ENCODE data around the gene TAF11L6. TPM values are rescaled to one million over a fixed set of nuclear protein-coding genes. Genes with fewer than 3 reads are reported as not detected.
A peak's percentile ranks its signal among the peaks of the same experiment; 100 is the strongest.
"Not testable (repeated sequence)": the region's sequence is repeated elsewhere in the genome, so short reads cannot be mapped to it uniquely, and the experiment has no call there.

Gene TAF11L6
- not detected for polyA plus RNA-seq (ENCODE audit: insufficient read length in 10 of 10)
- long read RNA-seq, donor 1: 0 reads
- long read RNA-seq, donor 2: 0 reads
- long read RNA-seq, donor 3: 0 reads
- long read RNA-seq, donor 4: 0 reads
- long read RNA-seq, donor 5: 0 reads
- long read RNA-seq, donor 6: 0 reads
- long read RNA-seq, donor 7: 0 reads
- long read RNA-seq, donor 8: 0 reads
- long read RNA-seq, donor 9: 0 reads

- DNase-seq: not testable (repeated sequence)
These were observed at the start of gene TAF11L6 for GRCh38 chr5:17528369-17528768. Gene TAF11L6, plus strand, starts transcription at chr5:17528669.

GRCh38 chr5:17481378-17481777 is 47.1 kb upstream of the TAF11L6 start:
- no peak for DNase-seq

DNA sequence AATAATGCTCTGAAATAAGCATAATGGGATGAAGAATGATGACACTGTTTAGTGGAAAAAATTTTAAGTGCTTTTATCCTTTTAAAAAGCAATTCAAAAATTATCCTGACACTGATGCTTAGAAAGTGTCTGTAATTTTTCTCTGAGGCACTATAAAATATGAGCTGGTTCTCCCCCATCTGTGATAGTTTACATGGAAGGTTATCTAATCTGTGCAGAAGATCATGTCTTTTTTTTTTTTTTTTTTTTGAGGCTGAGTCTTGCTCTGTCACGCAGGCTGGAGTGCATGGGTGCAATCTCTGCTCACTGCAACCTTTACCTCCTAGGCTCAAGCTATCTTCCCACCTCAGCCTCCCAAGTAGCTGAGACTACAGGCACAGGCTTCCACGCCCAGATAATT is 45.7 kb upstream of the TAF11L6 start:
- DNase-seq: no peak

DNA sequence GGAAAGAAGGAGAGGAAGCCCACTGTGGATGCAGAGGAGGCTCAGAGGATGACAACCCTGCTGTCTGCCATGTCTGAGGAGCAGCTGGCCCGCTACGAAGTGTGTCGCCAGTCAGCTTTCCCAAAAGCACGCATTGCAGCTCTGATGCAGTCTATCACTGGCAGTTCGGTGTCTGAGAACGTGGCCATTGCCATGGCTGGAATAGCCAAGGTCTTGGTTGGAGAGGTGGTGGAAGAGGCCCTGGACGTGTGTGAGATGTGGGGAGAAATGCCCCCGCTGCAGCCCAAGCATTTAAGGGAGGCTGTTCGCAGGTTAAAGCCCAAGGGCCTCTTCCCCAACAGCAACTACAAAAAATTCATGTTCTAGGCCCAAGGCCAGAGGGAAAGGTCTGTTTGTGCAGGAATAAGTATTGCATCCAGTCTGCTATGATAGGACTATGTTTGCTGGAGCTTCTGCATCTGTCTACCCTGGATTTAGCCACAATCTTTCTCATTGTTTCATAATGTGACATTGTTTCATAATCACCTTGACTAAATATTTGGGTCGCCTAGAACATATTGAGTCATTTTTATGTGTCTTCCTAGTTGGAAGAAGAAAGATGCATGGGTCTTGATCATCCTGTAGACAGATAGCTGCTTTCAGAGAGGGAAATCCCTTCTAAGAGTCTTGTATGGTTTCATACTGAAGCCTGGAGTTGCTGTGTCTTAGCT is 41.9 kb upstream of the TAF11L6 start:
- DNase-seq: not testable (repeated sequence)

DNA sequence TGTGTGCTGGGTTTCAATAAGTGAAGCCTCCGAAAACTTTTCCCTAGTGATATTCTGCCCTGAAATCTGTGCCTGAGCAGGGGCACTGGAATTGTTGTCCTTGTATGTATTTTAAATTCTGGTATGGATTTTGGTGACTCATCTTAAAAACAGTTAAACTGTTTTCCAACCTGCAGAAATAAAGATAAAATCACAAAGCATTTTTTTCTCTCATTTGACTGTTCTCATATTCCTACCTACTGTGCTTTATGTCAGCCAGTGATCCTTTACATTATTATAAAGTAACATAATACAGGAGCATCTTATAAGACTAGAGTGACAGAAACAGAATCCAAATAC is 41.3 kb upstream of the TAF11L6 start:
- DNase-seq: no peak

GRCh38 chr5:17491257-17491656 is 37.2 kb upstream of the TAF11L6 start:
- DNase-seq: not testable (repeated sequence)

- DNase-seq: no peak
These were observed 35.7 kb upstream of the TAF11L6 start for GRCh38 chr5:17492770-17493169.

GRCh38 chr5:17497446-17497845 is 31.0 kb upstream of the TAF11L6 start:
- no peak for DNase-seq

GRCh38 chr5:17497931-17498330 is 30.5 kb upstream of the TAF11L6 start, which contains the start of gene TAF11L2:
Gene TAF11L2, plus strand, starts transcription at chr5:17498231.
- DNase-seq: not testable (repeated sequence)

GRCh38 chr5:17511775-17512325 is 16.6 kb upstream of the TAF11L6 start:
- no peak for DNase-seq

- not testable (repeated sequence) for DNase-seq
These were observed 10.9 kb upstream of the TAF11L6 start for GRCh38 chr5:17517526-17517925.

DNA sequence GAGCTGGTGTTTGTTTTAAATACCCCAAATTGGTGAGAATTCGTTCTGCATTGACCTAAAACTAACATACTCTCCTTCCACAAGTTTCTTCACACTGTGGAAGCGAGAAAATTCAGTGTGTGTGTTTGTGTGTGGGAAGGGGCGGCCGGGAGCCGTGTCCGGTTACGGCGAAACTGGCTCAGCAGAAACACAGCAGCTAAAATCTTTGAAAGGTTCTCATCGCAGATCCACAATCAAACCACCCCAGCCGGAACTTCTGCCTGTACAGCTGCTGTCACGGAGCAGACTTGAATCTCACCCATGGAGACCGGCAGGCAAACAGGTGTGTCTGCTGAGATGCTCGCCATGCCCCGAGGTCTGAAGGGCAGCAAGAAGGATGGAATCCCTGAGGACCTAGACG is 10.4 kb upstream of the TAF11L6 start, which contains the start of gene TAF11L3:
Gene TAF11L3, plus strand, starts transcription at position 301 of the 400 bp plus-strand sequence.
- not testable (repeated sequence) for DNase-seq

DNA sequence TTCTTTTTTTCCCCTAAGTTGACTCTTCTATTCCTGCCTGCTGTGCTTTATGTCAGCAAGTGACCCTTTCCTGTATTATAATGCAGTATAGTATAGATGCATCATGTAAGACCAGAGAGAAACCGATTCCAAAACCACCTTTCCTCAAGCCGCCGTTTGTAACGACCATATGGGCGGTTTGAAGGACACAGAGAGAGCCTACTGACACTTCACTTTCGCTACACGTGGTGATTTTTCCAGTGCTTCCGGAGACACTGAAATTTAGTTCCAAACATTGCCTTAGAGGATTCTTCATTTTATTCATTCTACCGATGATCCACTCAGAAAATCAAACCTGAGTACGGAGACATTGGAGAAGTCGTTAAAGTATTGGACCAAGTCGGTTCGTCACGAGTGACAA is 9.0 kb upstream of the TAF11L6 start:
- not testable (repeated sequence) for DNase-seq

GRCh38 chr5:17521501-17521900 is 7.0 kb upstream of the TAF11L6 start, which contains the start of gene TAF11L4:
Gene TAF11L4, plus strand, starts transcription at chr5:17521801.
- not testable (repeated sequence) for DNase-seq

GRCh38 chr5:17524935-17525334 is 3.5 kb upstream of the TAF11L6 start, which contains the start of gene TAF11L5:
Gene TAF11L5, plus strand, starts transcription at chr5:17525235.
- not testable (repeated sequence) for DNase-seq

DNA sequence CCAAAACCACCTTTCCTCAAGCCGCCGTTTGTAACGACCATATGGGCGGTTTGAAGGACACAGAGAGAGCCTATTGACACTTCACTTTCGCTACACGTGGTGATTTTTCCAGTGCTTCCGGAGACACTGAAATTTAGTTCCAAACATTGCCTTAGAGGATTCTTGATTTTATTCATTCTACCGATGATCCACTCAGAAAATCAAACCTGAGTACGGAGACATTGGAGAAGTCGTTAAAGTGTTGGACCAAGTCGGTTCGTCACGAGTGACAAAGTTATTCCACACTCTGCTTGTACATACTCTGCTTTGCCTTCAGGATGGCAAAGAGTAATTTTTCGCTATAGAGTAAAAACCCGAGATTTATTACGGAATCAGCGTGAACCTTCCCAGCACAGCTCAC is 2.0 kb upstream of the TAF11L6 start:
- peak in 1 of 3 donors; percentile 2 for DNase-seq

Other genes with a start within 250 kb of the TAF11L6 start
- gene TAF11L2, start 30.4 kb upstream of the TAF11L6 start, polyA plus RNA-seq (ENCODE audit: insufficient read length in 10 of 10): not detected
- not detected for gene TAF11L3, start 10.3 kb upstream of the TAF11L6 start, polyA plus RNA-seq (ENCODE audit: insufficient read length in 10 of 10)
- gene TAF11L4, start 6.9 kb upstream of the TAF11L6 start, polyA plus RNA-seq (ENCODE audit: insufficient read length in 10 of 10): not detected
- not detected for gene TAF11L5, start 3.4 kb upstream of the TAF11L6 start, polyA plus RNA-seq (ENCODE audit: insufficient read length in 10 of 10)
- gene TAF11L7, start 57.1 kb downstream of the TAF11L6 start, polyA plus RNA-seq (ENCODE audit: insufficient read length in 10 of 10): not detected
- gene TAF11L8, start 62.3 kb downstream of the TAF11L6 start, polyA plus RNA-seq (ENCODE audit: insufficient read length in 10 of 10): not detected
- gene TAF11L9, start 65.7 kb downstream of the TAF11L6 start, polyA plus RNA-seq (ENCODE audit: insufficient read length in 10 of 10): not detected
- gene TAF11L10, start 69.2 kb downstream of the TAF11L6 start, polyA plus RNA-seq (ENCODE audit: insufficient read length in 10 of 10): not detected
- gene TAF11L11, start 75.5 kb downstream of the TAF11L6 start, polyA plus RNA-seq (ENCODE audit: insufficient read length in 10 of 10): not detected
- not detected for gene TAF11L12, start 81.7 kb downstream of the TAF11L6 start, polyA plus RNA-seq (ENCODE audit: insufficient read length in 10 of 10)
- gene TAF11L13, start 103.4 kb downstream of the TAF11L6 start, polyA plus RNA-seq (ENCODE audit: insufficient read length in 10 of 10): not detected
- gene TAF11L14, start 105.8 kb downstream of the TAF11L6 start, polyA plus RNA-seq (ENCODE audit: insufficient read length in 10 of 10): not detected

Measured in muscle of back (tissue), 13 donors.